Liver (tissue), 2 donors: Measurements from ENCODE around the gene GRAMD2A.

Experiments
- GABPA ChIP-seq, 2 donors: IDR thresholded peaks in 1 of 2; conservative IDR thresholded peaks in 1 of 2; 2 replicates each; pipeline ENCODE4 v1.6.1; 2016; ENCODE audit warnings: antibody characterized with exemption in 2 of 2, mild to moderate bottlenecking in 1 of 2, moderate library complexity in 1 of 2
- JUND ChIP-seq, 2 donors: IDR thresholded peaks; 2 replicates each; pipeline ENCODE4 v1.6.1; 2016; ENCODE audit warnings: antibody characterized with exemption in 2 of 2
- RAD21 ChIP-seq, 2 donors: IDR thresholded peaks; 2 replicates each; pipeline ENCODE4 v1.6.1; 2016; ENCODE audit warnings: antibody characterized with exemption in 2 of 2, mild to moderate bottlenecking in 2 of 2
- SP1 ChIP-seq: IDR thresholded peaks from 2 replicates; pipeline ENCODE4 v1.6.1; 2018; ENCODE audit warnings: antibody characterized with exemption, mild to moderate bottlenecking
- TF ChIP-seq, protein P1 (sequence below): IDR thresholded peaks from 2 replicates; pipeline ENCODE4 v1.6.1; 2016; ENCODE audit warnings: antibody characterized with exemption, mild to moderate bottlenecking
- donor health status: healthy.

GRCh38 chr15:72222393-72222792, 24.8 kb upstream of the GRAMD2A start:
- no peak for TF ChIP-seq SP1
- no peak for TF ChIP-seq JUND (IDR thresholded peaks at IDR 0.05)
- TF ChIP-seq, protein P1, sequence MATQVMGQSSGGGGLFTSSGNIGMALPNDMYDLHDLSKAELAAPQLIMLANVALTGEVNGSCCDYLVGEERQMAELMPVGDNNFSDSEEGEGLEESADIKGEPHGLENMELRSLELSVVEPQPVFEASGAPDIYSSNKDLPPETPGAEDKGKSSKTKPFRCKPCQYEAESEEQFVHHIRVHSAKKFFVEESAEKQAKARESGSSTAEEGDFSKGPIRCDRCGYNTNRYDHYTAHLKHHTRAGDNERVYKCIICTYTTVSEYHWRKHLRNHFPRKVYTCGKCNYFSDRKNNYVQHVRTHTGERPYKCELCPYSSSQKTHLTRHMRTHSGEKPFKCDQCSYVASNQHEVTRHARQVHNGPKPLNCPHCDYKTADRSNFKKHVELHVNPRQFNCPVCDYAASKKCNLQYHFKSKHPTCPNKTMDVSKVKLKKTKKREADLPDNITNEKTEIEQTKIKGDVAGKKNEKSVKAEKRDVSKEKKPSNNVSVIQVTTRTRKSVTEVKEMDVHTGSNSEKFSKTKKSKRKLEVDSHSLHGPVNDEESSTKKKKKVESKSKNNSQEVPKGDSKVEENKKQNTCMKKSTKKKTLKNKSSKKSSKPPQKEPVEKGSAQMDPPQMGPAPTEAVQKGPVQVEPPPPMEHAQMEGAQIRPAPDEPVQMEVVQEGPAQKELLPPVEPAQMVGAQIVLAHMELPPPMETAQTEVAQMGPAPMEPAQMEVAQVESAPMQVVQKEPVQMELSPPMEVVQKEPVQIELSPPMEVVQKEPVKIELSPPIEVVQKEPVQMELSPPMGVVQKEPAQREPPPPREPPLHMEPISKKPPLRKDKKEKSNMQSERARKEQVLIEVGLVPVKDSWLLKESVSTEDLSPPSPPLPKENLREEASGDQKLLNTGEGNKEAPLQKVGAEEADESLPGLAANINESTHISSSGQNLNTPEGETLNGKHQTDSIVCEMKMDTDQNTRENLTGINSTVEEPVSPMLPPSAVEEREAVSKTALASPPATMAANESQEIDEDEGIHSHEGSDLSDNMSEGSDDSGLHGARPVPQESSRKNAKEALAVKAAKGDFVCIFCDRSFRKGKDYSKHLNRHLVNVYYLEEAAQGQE = no peak
- TF ChIP-seq RAD21 (IDR thresholded peaks at IDR 0.05) = no peak
- TF ChIP-seq GABPA (IDR thresholded peaks at IDR 0.05 in 1 of 2, conservative IDR thresholded peaks at IDR 0.05 in 1 of 2) = no peak
